Breast epithelium (tissue), 4 donors: ENCODE data around the gene COL23A1. TPM values are rescaled to one million over a fixed set of nuclear protein-coding genes. Genes with fewer than 3 reads are reported as not detected.

Source experiments
- DNase-seq, 2 donors: peaks; one replicate each; pipeline ENCODE4 v3.0.0-alpha.2; 2019; ENCODE audit warnings: low spot score in 2 of 2
- H3K27ac ChIP-seq, 2 donors: fragments of 200-600 bp; sonication (generic) in 1 of 2; one replicate each; pipeline ENCODE4 v1.5.1; 2016 to 2019; ENCODE audit warnings: mild to moderate bottlenecking in 1 of 2
- H3K27me3 ChIP-seq, 2 donors: fragments of 200-600 bp; sonication (generic) in 1 of 2; one replicate each; pipeline versions ENCODE4 v1.5.1 to v1.6.0; 2017 to 2019; ENCODE audit warnings: control low read depth in 1 of 2, mild to moderate bottlenecking in 1 of 2
- H3K36me3 ChIP-seq: fragments of 200-600 bp; one replicate; pipeline ENCODE4 v1.5.1; 2019
- H3K4me1 ChIP-seq, 2 donors: fragments of 200-600 bp; sonication (generic); one replicate each; pipeline ENCODE4 v1.5.1; 2016 to 2019; ENCODE audit warnings: control low read depth in 1 of 2
- H3K4me3 ChIP-seq, 3 donors: fragments of 200-600 bp; sonication (generic); 1 replicate in 2 of 3; 2 replicates in 1 of 3; pipeline ENCODE4 v1.5.1; 2016 to 2019; ENCODE audit warnings: mild to moderate bottlenecking in 3 of 3, moderate library complexity in 2 of 3
- H3K9me3 ChIP-seq, 2 donors: fragments of 200-600 bp; sonication (generic) in 1 of 2; one replicate each; pipeline ENCODE4 v1.5.1; 2016 to 2019; ENCODE audit warnings: control low read depth in 1 of 2
- CTCF ChIP-seq, 3 donors: fragments of 450-650 bp; IDR thresholded peaks; one replicate each; pipeline ENCODE4 v1.5.1; 2016 to 2017; ENCODE audit warnings: antibody characterized with exemption in 3 of 3, mild to moderate bottlenecking in 3 of 3, moderate library complexity in 3 of 3
- POLR2A ChIP-seq: fragments of 450-650 bp; IDR thresholded peaks from one replicate; pipeline ENCODE4 v1.6.1; 2016; ENCODE audit warnings: antibody characterized with exemption, mild to moderate bottlenecking, moderate library complexity
- POLR2AphosphoS5 ChIP-seq, 3 donors: sonication (generic); formaldehyde crosslinking; IDR thresholded peaks; one replicate each; pipeline ENCODE4 v1.6.1; 2017; ENCODE audit warnings: antibody characterized with exemption in 3 of 3
- intact Hi-C: fragments of 100-400 bp; cut with DNase I; formaldehyde crosslinking; loops from one replicate; pipeline ENCODE4 v1.15.1; 2023; ENCODE audit warnings: low total_unique reads
- total RNA-seq, 3 donors: library from RNA; depleted of rRNA; stranded (reverse); fragments of >200 nt; gene quantifications; one replicate each; pipeline ENCODE4 v1.1.0, GENCODE V29; 2016

Gene COL23A1
- total RNA-seq, 3 donors from 2014 or later: 0.32 to 3.3 (median 2.6) TPM

GRCh38 chr5:178537467-178538371 is 52.5 kb downstream of the COL23A1 start:
- DNase-seq: no peak
- Histone ChIP-seq H3K36me3 (no peaks in the 10 kb centered on the region), H3K27ac (no peak overlapping the region), H3K9me3 (no peaks in the 10 kb centered on the region), H3K4me1 (no peaks in the 10 kb centered on the region), H3K4me3 (no peak overlapping the region), H3K27me3 (no peaks in the 10 kb centered on the region)
- TF ChIP-seq POLR2AphosphoS5 (IDR thresholded peaks at IDR 0.05) (no peak), CTCF (IDR thresholded peaks at IDR 0.05) (no peak), POLR2A (no peak)
- intact Hi-C loops: no loop called here

- no peak for DNase-seq
- intact Hi-C loops: no loop called here
- Histone ChIP-seq H3K27ac (no peak overlapping the region), H3K9me3 (no peaks in the 10 kb centered on the region), H3K27me3 (no peaks in the 10 kb centered on the region), H3K4me1 (no peaks in the 10 kb centered on the region), H3K36me3 (no peaks in the 10 kb centered on the region), H3K4me3 (no peak overlapping the region)
- TF ChIP-seq POLR2AphosphoS5 (IDR thresholded peaks at IDR 0.05): no peak
- no peak for TF ChIP-seq POLR2A
- no peak for TF ChIP-seq CTCF (IDR thresholded peaks at IDR 0.05)
Observed at GRCh38 chr5:178536541-178537466, 53.4 kb downstream of the COL23A1 start.

- TF ChIP-seq POLR2AphosphoS5 (IDR thresholded peaks at IDR 0.05) (no peak), POLR2A (no peak), CTCF (IDR thresholded peaks at IDR 0.05) (no peak)
- H3K36me3 ChIP-seq: no peaks in the 10 kb centered on the region
- no peak overlapping the region for H3K27ac ChIP-seq
- H3K4me1 ChIP-seq: no peaks in the 10 kb centered on the region
- H3K4me3 ChIP-seq: no peak overlapping the region
- no peaks in the 10 kb centered on the region for H3K27me3 ChIP-seq
- intact Hi-C loops: no loop called here
- DNase-seq: peak in 1 of 2 donors; percentile 25
- H3K9me3 ChIP-seq: no peaks in the 10 kb centered on the region
Observed at GRCh38 chr5:178535299-178536175, 54.7 kb downstream of the COL23A1 start.

GRCh38 chr5:178533136-178533535 is 57.1 kb downstream of the COL23A1 start:
- no peak overlapping the region for H3K27ac ChIP-seq
- DNase-seq: no peak
- no peaks in the 10 kb centered on the region for H3K9me3 ChIP-seq
- H3K4me3 ChIP-seq: no peak overlapping the region
- no peaks in the 10 kb centered on the region for H3K27me3 ChIP-seq
- no peaks in the 10 kb centered on the region for H3K4me1 ChIP-seq
- H3K36me3 ChIP-seq: no peaks in the 10 kb centered on the region
- intact Hi-C loops: loop anchor here (5.0 kb wide), 1 partner anchor 981 kb away; the partner anchor contains the start of gene FAM193B
- TF ChIP-seq POLR2AphosphoS5 (IDR thresholded peaks at IDR 0.05) (no peak), POLR2A (no peak), CTCF (IDR thresholded peaks at IDR 0.05) (no peak)
